KG1 (cell line): ENCODE measurements around the gene BACH2.
"Not testable (repeated sequence)": the region's sequence is repeated elsewhere in the genome, so short reads cannot be mapped to it uniquely, and the experiment has no call there.

Source experiments
- DNase-seq: peaks from one replicate; lab custom pipeline; 2025; lab: John Stamatoyannopoulos, UW

BACH2 gene

DNA sequence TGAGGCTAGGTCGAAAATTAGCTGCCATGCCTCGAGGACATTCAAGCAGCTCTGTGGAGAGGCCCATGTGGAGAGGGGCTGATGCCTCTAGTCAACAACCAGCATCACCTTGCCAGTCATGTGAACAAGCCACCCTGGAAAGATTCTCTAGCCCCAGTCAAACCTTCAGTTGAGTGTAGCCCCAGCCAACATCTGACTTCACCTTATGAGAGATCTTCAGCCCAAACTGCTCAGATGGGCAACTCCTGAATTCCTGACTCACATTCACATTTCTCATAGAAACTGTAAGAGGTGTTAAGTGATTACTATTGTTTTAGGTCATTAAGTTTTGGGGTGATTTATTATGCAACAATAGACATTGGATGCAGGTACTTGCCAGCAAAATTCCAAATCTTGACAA lies 357.5 kb downstream of the BACH2 start:
- DNase-seq = no peak

DNA sequence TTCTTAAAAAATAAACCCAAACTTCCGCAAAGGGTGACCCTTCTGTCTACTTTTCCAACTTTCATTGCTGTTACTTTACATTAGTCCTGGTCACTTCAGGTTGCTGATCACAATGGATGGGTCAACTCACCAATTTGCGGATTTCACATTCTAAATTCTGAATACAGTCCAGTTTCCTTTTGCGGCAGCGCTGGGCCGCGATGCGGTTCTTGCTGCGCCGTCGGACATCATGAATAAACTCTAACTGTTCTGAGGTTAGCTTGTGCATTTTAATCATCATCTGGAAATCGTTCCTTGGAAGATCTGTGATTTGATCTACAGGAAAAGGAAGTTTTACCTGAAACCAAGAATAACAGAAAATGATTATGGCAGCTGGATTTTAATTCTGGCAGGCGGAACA lies 358.6 kb downstream of the BACH2 start:
- DNase-seq = no peak

DNA sequence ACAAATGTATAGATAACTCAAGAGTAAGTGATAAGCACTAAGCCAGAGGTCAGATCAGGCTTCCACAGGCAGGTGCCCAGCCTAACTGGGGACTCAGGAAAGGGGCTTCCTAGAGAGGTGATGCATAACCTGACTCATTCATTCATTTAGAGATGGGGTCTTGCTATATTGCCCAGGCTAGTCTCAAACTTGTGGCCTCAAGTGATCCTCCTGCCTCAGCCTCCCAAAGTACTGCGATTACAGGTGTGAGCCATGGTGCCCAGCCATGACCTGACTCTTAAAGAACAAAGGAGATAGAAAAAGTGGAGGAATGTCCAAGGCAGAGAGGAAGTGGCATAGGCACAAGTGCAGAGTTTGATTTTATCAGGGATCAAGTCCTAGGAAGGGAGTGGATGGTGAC lies 360.5 kb downstream of the BACH2 start:
- no peak for DNase-seq

DNA sequence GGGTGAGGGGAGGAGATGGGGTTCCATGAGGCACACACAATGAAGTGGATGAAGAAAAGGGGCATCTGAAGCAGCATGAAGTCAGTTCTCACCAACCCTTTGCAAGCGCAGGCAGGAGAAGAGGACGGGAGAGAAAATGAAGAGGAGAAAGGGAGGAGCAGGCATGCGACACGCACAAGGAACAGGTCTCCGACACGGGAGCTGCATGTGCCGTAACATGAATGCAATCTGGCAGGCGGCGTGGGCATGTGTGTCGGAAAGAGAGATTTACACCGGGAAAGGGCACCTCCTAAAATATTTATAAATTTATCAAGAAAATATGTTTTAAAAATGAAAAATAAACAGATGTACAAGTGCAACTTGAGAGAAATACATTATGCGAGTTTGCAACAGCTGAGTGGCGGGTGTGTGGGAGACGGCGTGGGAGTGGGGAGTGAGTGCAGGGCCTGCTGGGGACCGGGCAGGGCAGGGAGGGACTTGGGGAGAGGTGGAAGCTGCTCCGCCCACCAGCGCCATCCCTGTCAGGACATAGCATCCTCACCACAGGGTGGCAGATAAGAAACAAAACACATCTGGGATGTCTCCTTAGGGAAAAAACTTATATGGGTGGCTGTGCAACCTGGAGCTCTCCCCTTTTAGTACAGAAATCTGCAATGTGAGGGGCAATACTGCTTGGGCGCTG lies 361.8 kb downstream of the BACH2 start:
- no peak for DNase-seq

DNA sequence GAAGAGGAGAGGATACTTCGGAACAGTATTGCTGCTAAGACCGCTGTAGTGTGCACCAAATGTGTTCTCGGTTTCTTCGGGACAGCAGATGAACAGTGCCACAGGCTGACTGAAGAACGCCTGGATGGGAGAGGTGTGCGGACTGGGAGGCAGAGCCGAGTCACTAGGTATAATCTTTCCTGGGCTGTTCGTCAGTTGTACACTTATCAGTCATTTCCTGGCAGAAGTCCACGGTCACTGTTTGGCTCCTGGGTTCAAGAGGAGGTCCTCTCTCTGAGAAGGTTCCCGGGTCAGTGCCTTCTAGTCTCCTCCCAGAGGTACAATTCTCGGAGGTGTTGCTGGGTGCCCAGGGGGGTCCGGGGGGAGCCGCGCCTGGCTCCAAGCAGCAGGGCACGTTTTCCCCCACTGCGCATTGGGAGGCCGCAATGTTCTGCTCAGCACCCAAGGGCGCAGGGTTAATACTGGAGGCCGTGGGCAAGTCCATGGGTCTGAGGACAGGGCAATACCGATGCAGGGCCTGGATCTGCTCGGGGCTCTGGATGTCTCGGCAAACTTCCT lies 364.3 kb downstream of the BACH2 start:
- DNase-seq = no peak

DNA sequence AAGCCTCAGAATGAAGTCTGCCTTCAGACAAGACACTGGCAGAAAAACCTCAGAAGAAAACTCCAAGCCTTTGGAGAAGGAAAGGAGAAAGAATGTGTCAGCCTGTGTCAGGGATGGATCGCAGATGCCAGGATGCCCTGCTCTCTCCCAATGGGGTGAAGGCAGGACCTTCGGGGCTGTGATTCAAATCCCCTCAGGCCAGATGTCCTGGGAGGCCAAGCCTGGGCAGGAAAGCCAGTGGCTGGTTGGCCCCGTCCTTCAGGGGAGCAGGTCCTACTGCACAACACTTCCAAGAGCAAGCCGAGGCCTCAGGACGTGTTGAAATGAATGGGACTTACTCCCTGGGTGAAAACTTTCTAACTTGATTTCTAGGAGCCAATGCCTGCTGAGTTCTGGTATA lies 365.9 kb downstream of the BACH2 start:
- no peak for DNase-seq

DNA sequence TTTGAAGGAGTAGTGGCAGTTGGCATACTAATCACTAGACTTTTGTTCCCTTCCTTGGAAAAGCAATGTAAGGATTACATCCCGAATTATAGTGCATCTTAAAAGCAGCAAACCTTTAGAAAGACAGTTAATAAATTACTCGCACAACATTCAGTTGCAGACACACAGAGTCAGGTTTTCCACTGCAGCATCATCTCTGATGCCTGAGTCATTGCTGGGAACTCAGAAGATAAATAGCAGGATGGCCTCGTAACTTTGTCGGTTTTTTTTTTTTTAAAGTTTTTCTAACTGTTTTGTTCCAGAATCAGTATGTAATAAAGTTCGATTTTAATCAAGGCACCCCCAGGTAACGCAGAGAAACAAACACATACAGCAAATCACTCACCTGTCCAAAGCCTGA lies 368.0 kb downstream of the BACH2 start:
- no peak for DNase-seq

DNA sequence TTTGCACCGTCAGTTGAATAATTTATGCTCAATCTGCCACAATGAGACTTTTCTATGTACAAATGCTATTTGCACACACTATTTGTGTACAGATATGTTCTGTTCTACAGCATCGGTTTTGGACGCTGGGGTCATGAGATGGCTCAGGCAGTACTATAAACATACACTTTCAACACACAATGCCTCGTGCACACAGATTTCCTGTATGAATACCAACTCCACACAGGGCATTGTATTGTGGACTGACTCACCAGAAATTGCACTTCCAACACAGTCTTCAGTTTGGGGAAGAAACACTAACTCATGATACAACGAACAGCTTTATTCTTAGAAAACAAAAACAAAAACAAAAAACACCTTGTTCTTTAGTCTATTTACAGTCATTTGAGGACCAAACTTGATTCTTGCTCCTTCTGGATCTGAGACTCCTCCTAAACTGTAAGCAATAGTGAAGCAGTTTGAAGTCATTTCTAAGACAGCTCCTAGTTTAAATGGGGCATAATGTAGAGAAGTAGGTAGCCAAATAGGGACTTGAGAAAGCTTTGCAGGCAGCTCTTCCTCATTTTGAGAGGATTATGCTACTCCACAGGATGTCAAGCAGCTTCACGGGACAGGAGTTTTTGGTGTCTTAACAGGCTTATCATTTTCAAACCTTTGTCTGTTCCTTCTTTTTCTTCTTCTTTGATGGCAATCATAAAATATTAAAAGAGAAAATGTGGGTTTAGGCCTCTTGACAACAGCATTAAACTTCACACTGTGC lies 368.7 kb downstream of the BACH2 start:
- DNase-seq = no peak

DNA sequence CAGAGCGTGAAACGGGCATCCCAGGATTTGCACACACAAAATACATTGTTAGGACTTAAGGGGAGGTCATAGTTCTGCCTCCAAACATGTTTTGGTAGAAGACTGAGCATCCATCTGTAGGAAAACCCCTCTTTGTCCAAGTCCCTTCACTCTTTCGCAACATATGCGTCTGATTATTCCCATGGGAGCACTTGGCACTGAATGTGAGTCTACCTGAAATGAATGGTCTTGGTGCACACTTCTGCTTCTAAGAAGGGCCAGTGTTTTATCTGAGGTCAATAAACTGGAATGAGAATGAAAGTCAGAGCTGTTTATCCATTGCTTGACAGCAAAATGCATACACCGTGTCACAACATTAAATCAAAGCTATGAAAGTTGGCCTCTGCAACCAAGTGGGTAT lies 369.4 kb downstream of the BACH2 start:
- DNase-seq = no peak

DNA sequence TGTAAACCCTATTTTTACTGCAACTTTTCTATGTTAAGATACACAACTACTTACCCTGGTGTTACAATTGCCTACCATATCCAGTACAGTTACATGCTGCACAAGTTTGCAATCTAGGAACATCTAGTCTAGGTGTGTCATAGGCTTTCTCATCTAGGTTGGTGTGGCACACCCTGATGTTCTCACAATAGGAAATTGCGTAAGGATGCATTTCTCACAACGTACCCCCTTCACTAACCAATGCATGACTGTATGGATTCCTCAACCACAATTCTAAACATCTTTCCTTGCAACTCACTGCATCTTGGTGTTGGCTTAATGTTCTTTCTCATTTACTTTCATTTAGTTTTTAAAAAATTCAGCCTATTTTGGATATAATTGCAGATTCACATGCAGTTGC lies 370.8 kb downstream of the BACH2 start:
- no peak for DNase-seq

DNA sequence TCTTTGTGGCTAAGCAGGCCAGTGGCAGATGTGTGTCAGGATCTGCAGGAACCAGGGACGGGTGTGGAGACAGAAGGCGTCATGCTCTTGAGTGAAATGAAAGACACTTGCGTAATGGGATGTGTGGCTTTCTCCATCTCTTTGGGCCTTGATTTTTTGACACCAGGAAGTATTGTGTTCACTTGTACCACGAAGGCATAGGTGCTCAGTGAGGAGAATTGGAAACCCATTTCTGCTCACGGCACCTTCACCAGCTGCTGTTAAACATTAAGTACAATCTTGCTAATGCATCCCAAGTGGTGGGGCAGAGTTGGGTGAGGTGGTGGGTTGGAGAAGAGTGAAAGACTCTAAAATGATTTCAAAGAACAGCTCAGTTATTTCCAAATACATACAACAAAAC lies 372.4 kb downstream of the BACH2 start:
- DNase-seq = no peak

DNA sequence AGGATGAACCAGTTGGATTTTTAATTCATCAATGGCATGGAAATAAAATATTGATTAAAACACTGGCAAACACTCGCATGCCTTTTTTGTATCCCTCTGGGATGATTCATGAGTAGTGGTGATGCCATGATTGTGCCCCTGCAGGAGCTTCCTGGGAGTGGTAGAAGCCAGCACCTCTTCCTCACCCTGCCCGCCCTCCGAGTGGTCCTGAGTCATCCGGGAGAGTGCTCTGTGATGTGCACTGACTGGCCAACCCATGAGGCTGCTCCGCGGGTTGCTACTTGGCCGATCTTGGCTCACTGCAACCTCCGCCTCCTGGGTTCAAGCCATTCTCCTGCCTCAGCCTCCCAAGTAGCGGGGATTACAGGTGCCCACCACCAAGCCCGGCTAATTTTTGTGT lies 375.0 kb downstream of the BACH2 start:
- DNase-seq = no peak

DNA sequence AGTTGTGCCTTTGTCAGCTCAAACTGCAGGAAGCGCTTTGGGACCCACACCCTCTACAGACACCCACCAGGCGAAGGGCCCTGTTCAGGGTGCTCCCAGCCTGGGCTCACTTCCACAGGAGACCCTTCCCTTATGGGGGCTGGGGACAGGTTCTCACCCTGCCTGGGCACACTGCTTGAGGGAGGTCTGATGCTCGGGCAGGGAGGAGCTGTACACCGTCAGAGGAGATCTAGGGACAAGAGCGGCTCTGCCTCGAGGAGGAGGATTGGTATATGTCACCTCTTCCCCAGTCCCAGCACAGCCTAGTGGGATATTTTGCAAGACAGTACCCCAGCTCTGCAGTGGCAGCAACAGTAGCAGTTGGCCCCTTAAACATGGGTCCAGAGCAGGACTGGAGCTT lies 375.4 kb downstream of the BACH2 start:
- no peak for DNase-seq

DNA sequence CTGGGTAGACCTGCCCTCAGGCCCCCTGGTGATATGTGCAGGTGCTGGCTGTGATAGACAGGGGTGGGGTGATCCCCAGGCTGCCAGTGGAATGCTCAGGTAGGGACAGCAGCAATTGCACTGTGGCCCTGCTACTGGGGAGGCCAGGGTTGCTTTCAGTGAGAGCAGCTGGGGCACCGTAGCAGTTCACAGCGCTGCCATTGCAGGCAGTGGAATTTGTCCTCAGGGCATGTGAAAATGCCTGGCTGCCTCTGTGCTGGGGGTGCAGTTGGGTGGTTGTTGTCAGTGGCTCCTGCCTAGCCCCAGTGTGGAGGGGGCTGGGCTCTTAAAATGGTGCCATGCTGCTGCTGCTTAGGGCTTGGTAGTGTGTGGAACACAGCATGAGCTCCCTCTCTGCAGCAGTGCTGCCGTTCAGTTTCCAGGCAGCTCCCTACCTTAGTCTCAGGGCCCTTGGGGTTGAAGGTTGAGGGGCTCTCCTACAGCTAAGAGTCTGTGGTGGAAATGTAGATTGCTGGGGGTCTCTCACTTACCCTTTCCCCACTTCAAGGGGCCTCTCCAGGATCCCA lies 378.8 kb downstream of the BACH2 start:
- no peak for DNase-seq

DNA sequence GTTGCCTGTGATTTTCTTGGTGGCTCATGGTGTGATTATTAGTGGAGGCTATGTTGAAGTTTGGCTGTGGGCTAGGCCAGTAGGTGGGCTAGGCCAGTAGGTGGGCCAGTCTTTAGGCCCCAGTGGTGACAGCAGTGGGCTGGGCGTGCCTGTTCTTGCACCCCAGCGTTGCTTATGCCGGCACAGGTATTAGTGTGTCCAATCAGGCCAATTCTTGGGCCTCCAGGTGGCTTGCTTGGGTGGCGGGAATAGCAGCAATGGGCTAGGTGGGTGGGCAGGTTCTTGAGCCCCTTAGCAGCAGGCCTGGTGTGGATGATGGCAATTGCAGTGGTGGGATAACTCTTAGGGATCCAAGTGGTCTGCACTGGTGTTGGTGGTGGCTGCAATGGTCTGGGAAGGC lies 379.4 kb downstream of the BACH2 start:
- DNase-seq = no peak

DNA sequence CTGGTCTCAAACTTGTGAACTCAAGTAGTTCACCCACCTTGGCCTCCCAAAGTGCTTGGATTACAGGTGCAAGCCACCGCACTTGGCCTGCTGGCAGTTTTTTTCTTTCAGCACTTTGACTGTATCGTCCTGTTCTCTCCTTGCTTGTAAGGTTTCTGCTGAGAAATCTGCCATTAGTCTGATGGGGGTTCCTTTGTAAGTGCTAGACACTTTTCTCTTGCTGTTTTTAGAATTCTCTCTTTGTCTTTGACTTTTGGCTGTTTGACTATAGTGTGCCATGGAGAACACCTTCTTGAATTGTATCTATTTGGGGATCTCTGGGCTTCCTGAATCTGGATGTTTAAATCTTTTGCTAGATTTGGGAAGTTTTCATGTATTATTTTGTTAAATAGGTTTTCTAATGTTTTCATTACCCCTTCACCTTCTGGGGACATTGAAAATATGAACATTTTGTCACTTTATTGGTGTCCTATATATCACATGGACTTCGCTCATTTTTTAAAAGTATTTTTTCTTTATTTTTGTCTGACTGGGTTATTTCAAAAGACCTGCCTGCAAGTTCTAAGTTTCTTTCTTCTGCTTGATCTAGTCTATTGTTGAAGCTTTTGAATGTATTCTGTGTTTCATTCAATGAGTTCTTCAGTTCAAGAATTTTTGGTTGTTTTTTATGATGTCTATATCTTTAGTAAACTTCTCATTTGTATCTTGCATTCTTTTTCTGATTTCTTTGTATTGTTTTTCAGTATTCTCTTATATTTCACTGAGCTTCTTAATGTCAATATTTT lies 380.3 kb downstream of the BACH2 start:
- no peak for DNase-seq

DNA sequence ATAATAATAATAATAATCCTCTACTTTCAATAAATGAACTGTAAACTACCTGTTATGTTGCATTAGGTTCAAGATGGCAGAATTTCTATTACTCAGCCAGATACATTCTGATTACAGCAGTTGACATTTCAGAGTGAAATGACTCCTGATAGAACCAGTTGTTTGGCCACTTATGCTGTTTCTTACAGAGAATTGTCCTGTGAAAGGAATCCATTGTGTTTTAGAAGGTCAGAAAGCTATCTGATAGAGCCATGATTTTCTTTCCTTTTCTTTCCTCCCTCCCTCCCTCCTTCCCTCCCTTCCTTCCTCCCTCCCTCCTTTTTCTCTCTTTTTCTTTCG lies 385.8 kb downstream of the BACH2 start:
- DNase-seq = no peak

DNA sequence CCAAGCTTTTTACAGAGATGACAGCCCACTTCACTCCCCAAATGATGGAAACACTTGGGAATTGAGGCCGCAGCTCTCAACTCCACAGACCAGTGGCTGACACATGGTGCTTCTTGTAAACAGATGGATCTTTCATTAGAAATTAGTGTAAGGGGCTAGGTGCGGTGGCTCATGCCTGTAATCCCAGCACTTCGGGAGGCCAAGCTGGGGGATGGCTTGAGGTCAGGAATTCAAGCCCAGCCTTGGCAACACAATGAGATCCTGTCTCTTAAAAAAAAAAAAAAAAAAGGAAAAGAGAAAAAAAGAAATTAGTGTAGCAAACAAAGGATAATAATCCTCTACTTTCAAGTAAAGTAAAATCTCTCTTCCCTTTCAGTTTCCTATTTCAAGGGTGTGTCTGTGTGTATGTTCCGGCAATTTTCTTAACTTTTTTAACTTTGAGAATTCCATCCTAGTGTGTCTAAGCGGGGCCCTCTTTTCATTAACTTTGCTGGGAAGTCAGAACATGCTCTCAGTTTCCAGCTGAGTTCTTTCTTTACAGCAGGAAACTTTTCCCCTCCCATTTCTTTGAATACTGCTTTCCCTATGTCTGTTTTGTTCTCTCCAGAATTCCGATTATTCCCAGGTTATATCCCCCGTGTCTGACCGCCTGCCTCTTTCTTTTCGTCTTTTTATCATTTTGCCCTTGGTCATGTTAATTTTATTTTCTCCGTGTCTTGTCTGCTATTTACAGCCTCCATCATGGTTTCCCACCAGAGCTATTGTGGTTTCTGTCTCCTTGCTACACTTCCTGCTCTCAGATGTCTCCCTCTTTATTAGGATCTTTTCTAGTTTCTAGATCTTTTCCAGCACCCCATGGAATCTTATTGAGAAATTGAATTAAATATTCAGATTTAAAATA lies 386.4 kb downstream of the BACH2 start:
- not testable (repeated sequence) for DNase-seq

DNA sequence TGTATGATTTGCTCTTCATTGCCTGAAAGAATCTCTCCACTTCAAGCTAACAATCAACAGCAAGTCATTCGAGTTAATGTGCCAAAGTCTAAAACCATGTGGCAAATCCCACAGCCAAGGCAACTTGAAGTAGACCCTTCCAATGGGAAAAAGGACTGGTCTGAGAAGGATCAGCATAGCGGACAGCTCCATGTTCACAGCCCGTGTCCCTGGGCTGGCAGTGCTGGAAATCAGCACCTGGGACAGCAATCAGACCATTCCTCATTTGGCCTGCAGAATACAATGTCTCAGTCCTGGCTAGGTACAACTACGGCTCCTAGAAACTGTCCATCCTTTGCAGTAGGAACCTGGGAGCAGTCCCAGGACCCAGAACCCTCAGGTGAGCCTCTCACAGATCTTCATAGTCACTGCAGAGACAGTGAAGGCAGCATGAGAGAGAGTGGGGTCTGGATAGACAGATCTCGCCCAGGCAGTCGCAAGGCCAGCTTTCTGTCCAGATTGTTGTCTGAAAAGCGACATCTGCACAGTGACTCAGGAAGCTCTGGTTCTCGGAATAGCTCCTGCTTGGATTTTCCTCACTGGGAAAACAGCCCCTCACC lies 401.3 kb downstream of the BACH2 start:
- no peak for DNase-seq

DNA sequence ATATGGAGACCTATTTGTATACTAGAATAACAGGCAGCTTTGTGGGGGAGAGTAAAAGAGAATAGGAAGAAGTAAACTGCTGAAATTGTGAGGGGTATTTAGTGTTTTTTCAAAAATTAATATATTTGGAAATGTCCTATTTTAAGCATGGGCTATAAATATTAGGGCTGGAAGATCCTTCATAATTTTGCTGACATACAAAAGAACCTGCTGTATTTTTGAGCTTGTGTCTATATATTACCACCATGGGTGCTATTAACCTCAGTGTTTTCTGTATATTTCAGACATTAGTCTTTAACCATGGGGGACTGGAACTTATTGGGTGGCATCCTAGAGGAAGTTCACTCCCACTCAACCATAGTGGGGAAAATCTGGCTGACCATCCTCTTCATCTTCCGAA lies 402.5 kb downstream of the BACH2 start, which contains the start of gene GJA10:
GJA10 (plus strand) TSS at position 301 of the 400 bp plus-strand sequence; CDS start at position 301, 0 bp downstream.
- no peak for DNase-seq

DNA sequence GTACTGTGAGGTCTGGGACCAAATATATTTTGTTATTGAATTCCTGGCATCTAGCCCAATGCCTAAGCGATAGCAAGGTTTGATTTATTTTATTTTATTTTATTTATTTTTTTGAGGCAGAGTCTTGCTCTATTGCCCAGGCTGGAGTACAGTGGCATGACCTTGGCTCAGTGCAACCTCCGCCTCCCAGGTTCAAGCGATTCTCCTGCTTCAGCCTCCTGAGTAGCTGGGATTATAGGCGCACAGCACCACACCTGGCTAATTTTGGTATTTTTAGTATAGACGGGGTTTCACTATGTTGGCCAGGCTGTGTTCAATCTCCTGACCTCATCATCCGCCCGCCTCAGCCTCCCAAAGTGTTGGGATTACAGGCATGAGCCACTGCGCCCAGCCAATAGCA lies 404.1 kb downstream of the BACH2 start:
- not testable (repeated sequence) for DNase-seq
